ENCODE measurements around the gene USP22. TPM values are rescaled to one million over a fixed set of nuclear protein-coding genes. Genes with fewer than 3 reads are reported as not detected.

USP22 gene
- polyA plus RNA-seq, 1 donor (not counting 4 experiments of a cell fraction or from before 2014, with no cell fraction given) = 111 TPM

GRCh38 chr17:20999841-21000532 is 42.8 kb downstream of the USP22 start:
- H3K36me3 ChIP-seq (ENCODE audit: control insufficient read depth in 2 of 2, extremely low read depth in 1 of 2, insufficient read depth in 2 of 2, low read length in 2 of 2) = peaks cover 34% of the 10 kb centered on the region in 2 experiments
- peaks cover 14% of the 10 kb centered on the region for H4K20me1 ChIP-seq (ENCODE audit: control insufficient read depth, extremely low read depth, insufficient read depth, low read length)
- no peaks in the 10 kb centered on the region for H3K9me3 ChIP-seq (ENCODE audit: control insufficient read depth, low read depth, low read length)
- no peak overlapping the region for H3K27ac ChIP-seq (ENCODE audit: control insufficient read depth, insufficient read depth, low read length)
- no peaks in the 10 kb centered on the region for H3K9me1 ChIP-seq (ENCODE audit: control insufficient read depth, extremely low read depth, insufficient read depth, low read length)
- H2AFZ ChIP-seq (ENCODE audit: control insufficient read depth, low read length) = no peak overlapping the region
- H3K9ac ChIP-seq (ENCODE audit: control insufficient read depth, extremely low read depth, insufficient read depth, low read length) = no peak overlapping the region
- H3K4me1 ChIP-seq (ENCODE audit: control insufficient read depth, extremely low read depth, insufficient read depth, low read length) = no peaks in the 10 kb centered on the region
- TF ChIP-seq CTCF (optimal IDR thresholded peaks at IDR 0.05 in 1 of 3, IDR thresholded peaks at IDR 0.05 in 1 of 3, conservative IDR thresholded peaks at IDR 0.05 in 1 of 3; ENCODE audit: extremely low read depth in 1 of 3, insufficient read depth in 2 of 3, low read length in 3 of 3) (no peak), EZH2 (IDR thresholded peaks at IDR 0.05; ENCODE audit: low read length) (no peak)
- peaks cover 18% of the 10 kb centered on the region for H3K79me2 ChIP-seq (ENCODE audit: control insufficient read depth, insufficient read depth, low read length)
- no peak for FAIRE-seq
- H3K4me3 ChIP-seq (ENCODE audit: control insufficient read depth in 2 of 3, extremely low read depth in 1 of 3, insufficient read depth in 2 of 3, low read depth in 1 of 3, low read length in 3 of 3) = no peak overlapping the region
- dilution Hi-C loops (cut with MboI; ENCODE audit: extremely low pct_ligation_motif_present, low sequenced_read_pairs) = no loop called here
- H3K27me3 ChIP-seq (ENCODE audit: control insufficient read depth, extremely low read depth, insufficient read depth, low read length) = no peaks in the 10 kb centered on the region
- DNase-seq (ENCODE audit: low read depth, low spot score) = no peak
- H3K4me2 ChIP-seq (ENCODE audit: control insufficient read depth, extremely low read depth, insufficient read depth, low read depth, low read length) = no peak overlapping the region

- Histone ChIP-seq H3K9me1 (ENCODE audit: control insufficient read depth, extremely low read depth, insufficient read depth, low read length) (no peaks in the 10 kb centered on the region), H3K4me2 (ENCODE audit: control insufficient read depth, extremely low read depth, insufficient read depth, low read depth, low read length) (no peak overlapping the region), H3K9ac (ENCODE audit: control insufficient read depth, extremely low read depth, insufficient read depth, low read length) (no peak overlapping the region), H3K27ac (ENCODE audit: control insufficient read depth, insufficient read depth, low read length) (no peak overlapping the region), H4K20me1 (ENCODE audit: control insufficient read depth, extremely low read depth, insufficient read depth, low read length) (peaks cover 12% of the 10 kb centered on the region), H3K79me2 (ENCODE audit: control insufficient read depth, insufficient read depth, low read length) (peaks cover 13% of the 10 kb centered on the region), H3K27me3 (ENCODE audit: control insufficient read depth, extremely low read depth, insufficient read depth, low read length) (no peaks in the 10 kb centered on the region), H3K4me3 (ENCODE audit: control insufficient read depth in 2 of 3, extremely low read depth in 1 of 3, insufficient read depth in 2 of 3, low read depth in 1 of 3, low read length in 3 of 3) (no peak overlapping the region), H3K9me3 (ENCODE audit: control insufficient read depth, low read depth, low read length) (no peaks in the 10 kb centered on the region), H3K36me3 (ENCODE audit: control insufficient read depth in 2 of 2, extremely low read depth in 1 of 2, insufficient read depth in 2 of 2, low read length in 2 of 2) (peaks cover 26 to 28% of the 10 kb centered on the region in 2 experiments), H2AFZ (ENCODE audit: control insufficient read depth, low read length) (no peak overlapping the region), H3K4me1 (ENCODE audit: control insufficient read depth, extremely low read depth, insufficient read depth, low read length) (no peaks in the 10 kb centered on the region)
- TF ChIP-seq CTCF (optimal IDR thresholded peaks at IDR 0.05 in 1 of 3, IDR thresholded peaks at IDR 0.05 in 1 of 3, conservative IDR thresholded peaks at IDR 0.05 in 1 of 3; ENCODE audit: extremely low read depth in 1 of 3, insufficient read depth in 2 of 3, low read length in 3 of 3) = no peak
- no peak for TF ChIP-seq EZH2 (IDR thresholded peaks at IDR 0.05; ENCODE audit: low read length)
- DNase-seq (ENCODE audit: low read depth, low spot score) (no peak), FAIRE-seq (no peak)
- dilution Hi-C loops (cut with MboI; ENCODE audit: extremely low pct_ligation_motif_present, low sequenced_read_pairs) = no loop called here
Observed at GRCh38 chr17:20999044-20999573, 43.7 kb downstream of the USP22 start.

Data from keratinocyte (primary cell).